GM19438 (cell line): Measurements from ENCODE around the gene OR1B1.
"Not testable (repeated sequence)": the region's sequence is repeated elsewhere in the genome, so short reads cannot be mapped to it uniquely, and the experiment has no call there.

ENCODE experiments used
- ATAC-seq: cut with Tn5 transposase; IDR thresholded peaks from one replicate; pipeline ENCODE4 v1.9.1; 2021; ENCODE audit warnings: low read depth; ENCODE audit not compliant: unreplicated experiment

Gene OR1B1

DNA sequence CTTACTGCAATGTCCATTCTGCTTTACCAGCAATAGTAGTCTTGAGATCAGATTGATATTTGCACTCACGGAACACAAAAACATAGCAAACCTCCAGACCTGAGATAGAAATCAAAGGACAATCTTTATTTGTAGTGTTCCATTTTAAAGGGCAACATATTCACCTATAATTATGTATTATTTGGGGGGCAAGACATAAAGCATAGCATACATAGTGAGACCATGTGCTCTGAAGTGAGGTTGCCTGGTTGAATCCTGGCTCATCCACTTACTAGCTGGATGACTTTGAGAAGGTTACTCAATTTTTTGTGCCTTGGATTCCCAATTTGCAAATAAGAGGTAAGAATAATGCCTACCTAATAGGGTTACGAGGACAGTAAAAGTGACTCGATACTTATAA lies at the start of gene OR1B1:
Gene OR1B1, minus strand, starts transcription at position 101 of the 400 bp plus-strand sequence.
- ATAC-seq, result no peak

DNA sequence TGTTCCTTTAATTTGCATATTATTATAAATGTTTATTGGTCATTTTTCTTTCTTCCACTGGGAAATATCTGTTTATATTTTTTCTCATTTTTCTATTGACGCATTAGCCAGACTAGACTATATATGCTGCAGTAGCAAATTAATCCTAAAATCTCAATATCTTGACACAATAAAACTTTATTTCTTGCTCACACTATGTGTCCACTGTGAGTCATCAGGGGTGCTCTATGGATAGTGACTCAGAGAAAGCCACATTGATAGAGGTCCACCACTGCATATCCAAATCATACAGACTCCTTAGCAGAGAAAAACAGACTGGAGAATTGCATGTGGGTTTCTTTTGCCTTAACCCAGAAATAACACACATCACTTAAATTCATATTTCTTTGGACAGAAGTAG lies 38.3 kb upstream of the OR1B1 start:
- no peak for ATAC-seq

DNA sequence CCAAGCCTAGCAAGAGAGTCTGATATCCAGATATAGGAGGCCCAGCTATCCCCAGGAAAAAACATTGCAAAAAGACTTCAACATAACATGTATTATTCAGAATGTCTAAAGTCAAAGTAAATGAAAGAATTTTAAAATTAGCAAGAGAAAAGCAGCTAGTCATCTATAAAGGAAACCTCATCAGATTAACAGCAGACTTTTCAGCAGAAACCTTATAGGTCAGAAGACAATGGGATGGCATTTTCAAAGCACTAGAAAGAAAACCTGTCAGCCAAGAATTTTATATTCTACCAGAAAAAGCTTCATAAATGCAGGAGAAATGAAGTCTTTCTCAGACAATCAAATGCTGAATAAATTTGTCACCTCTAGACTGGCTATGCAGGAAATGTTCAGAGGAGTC lies 27.4 kb upstream of the OR1B1 start:
- ATAC-seq, result no peak

DNA sequence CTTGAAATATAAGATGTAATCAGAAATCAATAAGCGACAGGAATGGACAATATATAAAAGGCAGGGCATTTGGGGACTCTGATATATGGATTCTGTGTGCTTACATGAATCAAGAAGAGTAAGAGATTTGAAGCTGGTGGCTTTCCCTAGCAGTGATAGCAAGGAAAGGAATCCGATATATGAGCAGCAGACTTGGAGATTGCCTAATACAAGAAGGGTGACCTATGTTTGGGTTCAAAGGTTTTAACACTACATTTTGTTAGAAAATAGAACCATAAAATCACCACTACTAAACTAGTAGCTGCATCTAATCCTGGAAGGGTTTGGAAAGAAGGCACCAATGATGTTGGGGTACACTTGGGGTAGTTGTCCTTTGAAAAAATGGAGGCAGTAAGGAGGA lies 15.1 kb upstream of the OR1B1 start:
- no peak for ATAC-seq

DNA sequence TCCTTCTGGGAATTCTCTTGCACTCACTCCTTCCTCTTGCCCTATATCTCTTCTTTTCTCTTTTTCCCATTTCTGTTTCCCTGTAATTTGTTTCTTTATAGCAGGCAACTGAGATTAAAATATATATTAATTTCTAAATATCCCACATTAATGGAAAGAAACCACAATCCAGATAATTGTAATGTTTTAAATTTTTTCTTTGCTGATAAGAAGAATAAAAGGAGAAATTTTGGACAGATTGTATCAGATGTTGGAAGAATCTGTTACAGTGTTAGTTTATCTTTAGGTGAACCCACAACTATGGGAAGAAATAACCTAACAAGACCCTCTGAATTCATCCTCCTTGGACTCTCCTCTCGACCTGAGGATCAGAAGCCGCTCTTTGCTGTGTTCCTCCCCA lies 4.0 kb upstream of the OR1B1 start, which contains the start of gene OR1L1:
Gene OR1L1, plus strand, starts transcription at position 301 of the 400 bp plus-strand sequence. Its CDS starts 0 bp downstream, at position 301.
- no peak for ATAC-seq

DNA sequence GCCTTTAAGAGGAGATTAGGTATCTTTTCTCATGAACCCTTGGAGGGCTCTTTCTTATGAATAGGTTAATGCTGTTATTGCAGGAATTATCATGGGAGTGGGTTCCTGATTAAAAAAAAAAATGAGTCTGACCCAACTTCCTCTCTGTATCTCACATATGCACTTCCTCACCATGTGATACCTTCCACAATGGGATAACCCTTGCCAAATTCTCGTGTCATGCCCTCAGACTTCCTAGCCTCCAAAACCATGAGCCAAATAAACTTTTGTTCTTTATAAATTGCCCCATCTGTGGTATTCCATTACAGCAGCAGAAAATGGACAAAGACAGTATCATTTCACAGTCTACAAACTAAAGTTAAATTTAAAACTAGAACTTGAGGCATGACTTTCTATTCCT lies 1.0 kb downstream of the OR1B1 start:
- ATAC-seq, result no peak

DNA sequence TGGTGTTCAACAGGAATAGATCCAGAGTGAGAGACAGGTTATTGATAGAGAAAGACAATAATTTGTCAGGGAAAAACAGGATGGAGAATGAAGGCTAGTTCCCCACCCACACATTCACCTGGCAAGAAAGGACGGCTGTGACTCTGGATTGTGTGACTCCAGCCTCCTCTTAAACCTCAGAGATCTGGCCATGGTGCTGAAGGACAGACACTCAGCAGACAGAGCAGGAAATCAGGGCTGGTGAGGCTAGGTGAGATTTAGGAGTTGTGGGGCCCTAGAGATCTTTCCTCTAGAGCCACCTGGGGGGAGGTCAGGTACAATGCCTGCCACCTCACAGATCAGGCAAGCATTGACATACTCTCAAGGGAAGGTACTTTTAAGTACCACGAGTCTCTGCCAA lies 15.2 kb downstream of the OR1B1 start:
- no peak for ATAC-seq

DNA sequence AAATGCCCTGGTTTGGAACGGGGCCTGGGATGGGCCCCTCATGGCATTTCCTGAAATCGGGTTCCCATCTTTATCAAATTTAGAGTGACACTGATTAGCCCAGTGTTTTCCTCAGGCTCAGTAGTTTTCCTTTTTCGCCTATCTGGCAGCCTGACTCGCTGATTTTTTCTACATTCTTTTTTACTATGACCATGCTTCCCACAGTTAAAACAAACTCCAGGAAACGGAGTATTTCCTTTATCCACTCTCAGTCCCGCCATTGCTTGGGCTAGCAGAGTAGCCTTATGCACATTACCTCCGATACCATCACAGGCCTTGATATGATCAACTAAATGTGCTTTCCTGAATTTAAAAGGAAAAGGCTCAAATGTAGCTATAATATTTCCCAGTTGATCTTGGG lies 37.4 kb downstream of the OR1B1 start:
- ATAC-seq, result no peak

DNA sequence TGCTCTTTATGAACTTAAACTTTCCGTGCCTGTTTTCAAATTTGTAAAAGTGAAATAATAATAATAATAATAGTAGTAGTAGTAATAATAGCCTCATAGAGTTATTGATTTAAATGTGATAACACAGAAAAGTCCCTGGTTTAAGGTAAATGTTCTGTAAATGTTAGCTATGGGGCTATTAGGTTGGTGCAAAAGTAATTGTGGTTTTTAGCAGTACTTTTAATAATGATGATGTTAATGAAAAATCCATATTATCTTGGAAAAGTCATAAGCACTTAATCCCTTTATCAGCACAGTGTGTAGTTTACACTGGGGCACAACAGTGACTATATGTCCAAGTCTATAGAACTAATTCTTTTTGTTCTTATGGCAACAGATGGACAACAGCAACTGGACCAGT lies 43.1 kb downstream of the OR1B1 start, which contains the start of gene OR1Q1:
Gene OR1Q1, plus strand, starts transcription at position 377 of the 400 bp plus-strand sequence. Its CDS starts 0 bp downstream, at position 377.
- no peak for ATAC-seq

DNA sequence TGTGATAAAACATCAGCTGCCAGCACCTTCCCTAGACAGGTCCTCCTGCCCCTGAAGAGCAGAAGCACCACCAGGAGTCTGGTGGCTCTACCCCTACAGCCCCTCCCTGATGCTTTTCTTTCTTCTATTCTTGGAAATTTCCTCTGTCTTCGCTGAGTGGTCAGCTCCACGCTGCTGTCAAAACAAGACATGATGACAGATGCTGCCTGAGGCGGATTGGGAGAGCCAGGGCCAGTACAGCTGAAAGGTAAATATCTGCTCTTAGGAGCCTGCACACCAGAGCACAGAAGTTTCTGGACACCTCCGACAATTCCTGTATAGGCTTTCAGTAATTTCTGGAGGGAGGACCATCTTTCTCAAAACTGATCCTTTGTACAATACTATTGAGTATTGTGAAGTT lies 47.6 kb downstream of the OR1B1 start:
- no peak for ATAC-seq

DNA sequence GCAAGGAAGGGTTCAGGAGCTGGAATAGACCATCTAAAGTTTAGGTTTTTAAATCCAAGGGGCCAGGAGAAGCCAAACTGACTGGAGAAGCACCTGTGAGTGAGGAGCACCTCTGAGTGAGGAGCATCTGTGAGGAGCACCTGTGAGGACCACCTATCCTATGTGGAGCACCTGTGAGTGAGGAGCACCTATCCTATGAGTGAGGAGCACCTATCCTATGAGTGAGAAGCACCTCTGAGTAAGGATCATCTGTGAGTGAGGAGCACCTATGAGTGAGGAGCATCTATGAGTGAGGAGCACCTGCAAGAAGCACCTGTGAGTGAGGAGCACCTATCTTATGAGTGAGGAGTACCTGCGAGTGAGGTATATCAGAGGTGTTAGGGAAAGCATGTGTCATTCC lies 50.8 kb downstream of the OR1B1 start:
- ATAC-seq, result no peak

DNA sequence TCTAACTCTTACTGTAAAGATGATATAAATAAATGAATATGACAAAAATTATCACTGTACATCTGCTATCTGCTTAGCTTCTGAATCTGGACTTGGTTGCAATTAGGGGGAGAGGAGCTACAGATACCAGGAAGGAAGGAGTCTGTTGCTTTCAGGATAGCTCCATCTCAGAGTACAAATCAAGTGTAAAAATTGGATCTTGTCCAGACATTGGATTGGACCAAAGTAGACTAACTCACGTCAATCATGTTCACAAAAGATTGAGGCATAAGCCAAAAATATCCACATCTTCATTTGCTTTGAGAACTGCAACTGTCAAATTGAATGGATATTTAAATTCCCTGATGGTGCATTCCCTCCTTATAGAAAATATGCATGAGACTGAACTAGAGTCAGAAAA lies 51.7 kb downstream of the OR1B1 start:
- ATAC-seq, result no peak

DNA sequence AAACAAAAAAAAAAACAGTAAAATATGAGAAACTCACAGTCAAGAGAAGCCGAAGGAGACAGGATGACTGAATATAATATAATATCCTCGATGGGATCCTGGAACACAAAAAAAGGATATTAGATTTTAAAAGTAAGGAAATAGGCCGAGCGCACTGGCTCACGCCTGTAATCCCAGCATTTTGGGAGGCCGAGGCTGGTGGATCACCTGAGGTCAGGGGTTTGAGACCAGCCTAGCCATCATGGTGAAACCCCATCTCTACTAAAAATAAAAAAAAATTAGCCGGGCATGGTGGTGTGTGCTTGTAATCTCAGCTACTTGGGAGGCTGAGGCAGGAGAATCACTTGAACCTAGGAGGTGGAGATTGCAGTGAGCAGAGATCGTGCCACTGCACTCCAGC lies 74.1 kb downstream of the OR1B1 start, which contains the start of gene OR1L8:
Gene OR1L8, minus strand, starts transcription at position 101 of the 400 bp plus-strand sequence. CDS start 14,907 bp downstream, outside the sequence.
- ATAC-seq, result not testable (repeated sequence)

DNA sequence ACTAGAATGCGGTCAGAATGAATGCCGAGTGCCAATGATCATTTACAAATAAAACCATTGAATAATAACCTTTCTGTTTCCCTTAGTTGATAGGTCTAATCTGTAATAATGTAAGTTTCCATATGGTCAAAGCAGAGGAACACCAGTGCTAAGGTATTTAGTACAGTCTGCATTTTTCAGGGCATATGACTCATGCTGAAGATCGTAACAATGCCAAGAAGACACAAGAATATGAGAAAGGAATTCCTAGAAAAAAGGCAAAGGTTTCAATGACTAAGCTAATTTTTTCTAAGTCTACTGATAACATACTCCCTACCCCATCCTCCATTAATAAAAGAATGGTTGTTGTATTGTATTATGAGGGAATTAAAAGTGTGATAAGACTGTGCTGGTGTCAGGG lies 77.1 kb downstream of the OR1B1 start:
- ATAC-seq, result no peak

DNA sequence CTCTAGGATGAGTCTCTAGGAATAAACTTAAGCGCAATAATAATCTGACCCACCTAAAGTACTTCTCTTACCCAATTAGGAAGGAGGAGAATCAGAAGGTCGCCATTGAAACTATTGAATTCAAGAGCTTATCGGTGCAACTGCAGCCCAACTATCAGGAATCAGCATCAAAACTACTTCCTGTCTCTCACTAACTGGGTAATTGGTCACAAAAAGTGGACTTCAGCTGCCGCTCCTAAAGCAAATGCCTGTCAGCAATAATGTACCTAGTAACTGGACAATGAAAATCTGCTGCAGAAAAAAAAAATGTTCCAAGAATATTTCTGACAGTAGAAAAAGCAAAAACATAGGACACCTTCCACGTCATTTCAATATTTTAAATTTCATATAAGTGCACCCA lies 77.6 kb downstream of the OR1B1 start:
- no peak for ATAC-seq
